B cell (primary cell): ENCODE data around the gene COG1.

Experiments
- EZH2 ChIP-seq: IDR thresholded peaks from 2 replicates; pipeline ENCODE4 v1.6.1; 2012; ENCODE audit warnings: borderline replicate concordance, low read depth, mild to moderate bottlenecking, moderate library complexity, low read length; ENCODE audit not compliant: insufficient read depth, poor library complexity, severe bottlenecking
- TF ChIP-seq, protein P1 (sequence below): fragments of 200-600 bp; IDR thresholded peaks from one replicate; pipeline ENCODE4 v1.8.0; 2022; ENCODE audit warnings: antibody characterized with exemption, mild to moderate bottlenecking

DNA sequence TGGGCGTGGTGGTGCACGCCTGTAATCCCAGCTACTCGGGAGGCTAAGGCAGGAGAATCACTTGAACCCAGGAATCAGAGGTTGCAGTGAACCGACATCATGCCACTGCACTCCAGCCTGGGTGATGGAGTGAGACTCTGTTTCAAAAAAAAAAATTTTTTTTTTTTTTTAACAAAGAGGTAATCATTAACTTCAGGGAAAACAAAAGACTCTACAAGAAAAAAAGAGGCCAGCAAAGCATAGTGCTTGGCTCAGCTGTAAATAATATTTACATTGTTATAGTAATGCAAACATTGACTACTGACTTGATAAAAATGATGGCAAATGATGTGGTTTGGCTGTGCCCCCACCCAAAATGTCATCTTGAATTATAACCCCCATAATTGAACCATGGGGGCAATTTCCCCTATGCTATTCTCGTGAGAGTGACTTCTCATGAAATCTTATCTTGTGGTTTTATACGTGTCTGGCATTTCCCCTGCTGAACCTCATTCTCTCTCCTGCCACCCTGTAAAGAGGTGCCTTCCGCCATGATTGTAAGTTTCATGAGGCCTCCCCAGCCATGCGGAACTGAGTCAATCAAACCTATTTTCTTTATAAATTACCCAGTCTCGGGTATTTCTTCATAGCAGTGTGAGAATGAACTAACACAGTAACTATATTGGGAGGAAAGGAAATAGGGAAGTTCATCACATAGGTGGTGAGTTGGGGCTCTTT lies 40.8 kb upstream of the COG1 start:
- TF ChIP-seq, protein P1, sequence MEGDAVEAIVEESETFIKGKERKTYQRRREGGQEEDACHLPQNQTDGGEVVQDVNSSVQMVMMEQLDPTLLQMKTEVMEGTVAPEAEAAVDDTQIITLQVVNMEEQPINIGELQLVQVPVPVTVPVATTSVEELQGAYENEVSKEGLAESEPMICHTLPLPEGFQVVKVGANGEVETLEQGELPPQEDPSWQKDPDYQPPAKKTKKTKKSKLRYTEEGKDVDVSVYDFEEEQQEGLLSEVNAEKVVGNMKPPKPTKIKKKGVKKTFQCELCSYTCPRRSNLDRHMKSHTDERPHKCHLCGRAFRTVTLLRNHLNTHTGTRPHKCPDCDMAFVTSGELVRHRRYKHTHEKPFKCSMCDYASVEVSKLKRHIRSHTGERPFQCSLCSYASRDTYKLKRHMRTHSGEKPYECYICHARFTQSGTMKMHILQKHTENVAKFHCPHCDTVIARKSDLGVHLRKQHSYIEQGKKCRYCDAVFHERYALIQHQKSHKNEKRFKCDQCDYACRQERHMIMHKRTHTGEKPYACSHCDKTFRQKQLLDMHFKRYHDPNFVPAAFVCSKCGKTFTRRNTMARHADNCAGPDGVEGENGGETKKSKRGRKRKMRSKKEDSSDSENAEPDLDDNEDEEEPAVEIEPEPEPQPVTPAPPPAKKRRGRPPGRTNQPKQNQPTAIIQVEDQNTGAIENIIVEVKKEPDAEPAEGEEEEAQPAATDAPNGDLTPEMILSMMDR: no peak
- no peak for TF ChIP-seq EZH2
